Measurements from ENCODE around the gene DNAJC11.

Gene DNAJC11

GRCh38 chr1:6585081-6585722 is 116.4 kb downstream of the DNAJC11 start:
- no peak for TF ChIP-seq CTCF (IDR thresholded peaks at IDR 0.05; ENCODE audit: insufficient read depth, low read length, missing control alignments)
- no peak for DNase-seq (ENCODE audit: low read depth, low spot score)
- POLR2A ChIA-PET, result interaction anchor here (0.9 kb wide), 1 partner anchor 16 kb away, joined by 3 read pairs; no protein-coding TSS in a partner anchor
- CTCF ChIA-PET, result interaction anchor here (1.1 to 2.5 kb wide), 4 partner anchors 8 to 32 kb away, joined by 3 to 7 read pairs (median 4); partner anchors contain the start of gene NOL9
- no peak overlapping the region for H3K4me3 ChIP-seq (ENCODE audit: low read depth, low read length)
